NCI-H345 treated with DMSO at 0.1 percent for 48 hours (cell line): ENCODE data around the gene NKX2-4.
"Not testable (repeated sequence)": the region's sequence is repeated elsewhere in the genome, so short reads cannot be mapped to it uniquely, and the experiment has no call there.

Experiments used
- DNase-seq: peaks from one replicate; lab custom pipeline; 2025; ENCODE audit not compliant: unreplicated experiment; lab: John Stamatoyannopoulos, UW

NKX2-4 gene

GRCh38 chr20:21397341-21398108, at the start of gene NKX2-4:
Gene NKX2-4, minus strand, starts transcription at chr20:21397526. Its CDS starts 127 bp downstream, at chr20:21397399.
- DNase-seq, result no peak

- DNase-seq, result no peak
Measured at GRCh38 chr20:21437816-21438215, 40.5 kb upstream of the NKX2-4 start.

- DNase-seq, result no peak
Measured at GRCh38 chr20:21437248-21437647, 39.9 kb upstream of the NKX2-4 start.

- no peak for DNase-seq
Measured at GRCh38 chr20:21436205-21436604, 38.9 kb upstream of the NKX2-4 start.

GRCh38 chr20:21435576-21435975, 38.2 kb upstream of the NKX2-4 start:
- DNase-seq, result no peak

GRCh38 chr20:21433329-21433890, 36.1 kb upstream of the NKX2-4 start:
- DNase-seq, result no peak

- no peak for DNase-seq
Measured at GRCh38 chr20:21432911-21433310, 35.6 kb upstream of the NKX2-4 start.

- DNase-seq, result no peak
Measured at GRCh38 chr20:21430020-21430419, 32.7 kb upstream of the NKX2-4 start.

GRCh38 chr20:21424846-21425245, 27.5 kb upstream of the NKX2-4 start:
- DNase-seq, result no peak

GRCh38 chr20:21423712-21424111, 26.4 kb upstream of the NKX2-4 start:
- DNase-seq, result not testable (repeated sequence)

- no peak for DNase-seq
Measured at GRCh38 chr20:21421601-21422236, 24.4 kb upstream of the NKX2-4 start.

- DNase-seq, result not testable (repeated sequence)
Measured at GRCh38 chr20:21419147-21419546, 21.8 kb upstream of the NKX2-4 start.

GRCh38 chr20:21413996-21414395, 16.7 kb upstream of the NKX2-4 start:
- DNase-seq, result not testable (repeated sequence)

- no peak for DNase-seq
Measured at GRCh38 chr20:21411725-21412124, 14.4 kb upstream of the NKX2-4 start.

GRCh38 chr20:21399005-21399475, 1.7 kb upstream of the NKX2-4 start:
- DNase-seq, result no peak

GRCh38 chr20:21398109-21399004, 1.0 kb upstream of the NKX2-4 start:
- DNase-seq, result no peak

GRCh38 chr20:21396599-21397340, 556 bp downstream of the NKX2-4 start:
- no peak for DNase-seq

GRCh38 chr20:21395666-21396598, 1.4 kb downstream of the NKX2-4 start:
- no peak for DNase-seq

GRCh38 chr20:21395051-21395665, 2.2 kb downstream of the NKX2-4 start:
- DNase-seq, result no peak
